RPMI8226 (cell line): Measurements from ENCODE around the gene ELOVL5.

ENCODE experiments used
- DNase-seq: peaks from one replicate; pipeline ENCODE4 v3.0.0-alpha.2; 2015

The ELOVL5 gene

GRCh38 chr6:53302678-53303360 lies 45.9 kb downstream of the ELOVL5 start:
- no peak for DNase-seq

DNA sequence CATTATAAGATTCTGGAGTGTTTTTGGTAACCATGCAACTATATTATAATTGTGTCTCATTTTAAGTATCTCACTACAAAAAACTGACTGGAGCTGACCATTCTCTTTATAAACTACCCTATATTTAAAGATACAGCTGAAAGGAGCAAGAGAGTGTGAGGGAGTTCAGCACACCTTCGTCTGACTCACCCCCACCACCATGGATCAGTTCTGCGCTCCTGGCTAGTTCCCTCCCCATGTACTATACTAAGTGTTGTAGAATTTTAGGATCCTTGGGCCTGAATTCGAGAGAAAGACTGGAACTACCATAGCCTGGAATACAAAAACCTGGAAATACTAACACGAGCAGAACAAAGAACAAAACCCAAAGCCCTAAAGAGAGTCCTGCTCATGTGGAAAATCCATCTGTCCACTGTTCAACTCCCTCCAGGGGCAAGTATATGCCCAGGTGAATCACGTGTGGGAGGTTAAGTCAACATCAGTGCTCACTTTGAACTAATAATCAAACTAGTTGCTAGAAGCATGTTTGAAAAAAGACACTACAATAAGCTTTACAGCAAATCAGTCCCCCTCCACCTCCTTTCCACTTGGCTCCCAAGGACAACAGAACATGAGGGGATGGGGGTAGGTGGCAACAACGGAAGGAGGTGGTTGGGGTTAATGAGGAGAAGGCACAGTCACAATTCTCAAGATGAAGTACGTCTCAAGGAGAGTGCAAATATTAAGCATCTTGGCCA lies 46.8 kb downstream of the ELOVL5 start:
- DNase-seq: no peak

- DNase-seq: no peak
Measured at GRCh38 chr6:53300656-53301551, 47.8 kb downstream of the ELOVL5 start.

GRCh38 chr6:53299331-53300005 lies 49.3 kb downstream of the ELOVL5 start:
- DNase-seq: no peak

DNA sequence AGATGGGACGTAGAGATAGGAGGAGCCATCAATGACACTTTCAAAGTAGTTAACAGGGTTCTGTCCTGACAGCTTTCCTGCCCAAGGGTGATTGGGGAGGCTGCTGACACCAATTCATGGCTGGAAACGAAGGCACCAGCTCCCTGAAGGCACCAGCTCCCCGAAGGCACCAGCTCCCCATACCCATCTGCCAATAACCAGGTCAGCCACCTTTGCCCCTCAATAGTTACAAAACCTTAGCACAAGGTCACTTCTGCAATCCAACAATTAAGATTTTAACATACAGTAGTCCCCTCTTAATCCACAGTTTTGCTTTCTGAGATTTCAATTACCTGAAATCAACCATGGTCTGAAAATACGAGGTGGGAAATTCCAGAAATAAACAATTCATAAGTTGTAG lies 51.7 kb downstream of the ELOVL5 start:
- DNase-seq: no peak

- no peak for DNase-seq
Measured at GRCh38 chr6:53295176-53295575, 53.6 kb downstream of the ELOVL5 start.

DNA sequence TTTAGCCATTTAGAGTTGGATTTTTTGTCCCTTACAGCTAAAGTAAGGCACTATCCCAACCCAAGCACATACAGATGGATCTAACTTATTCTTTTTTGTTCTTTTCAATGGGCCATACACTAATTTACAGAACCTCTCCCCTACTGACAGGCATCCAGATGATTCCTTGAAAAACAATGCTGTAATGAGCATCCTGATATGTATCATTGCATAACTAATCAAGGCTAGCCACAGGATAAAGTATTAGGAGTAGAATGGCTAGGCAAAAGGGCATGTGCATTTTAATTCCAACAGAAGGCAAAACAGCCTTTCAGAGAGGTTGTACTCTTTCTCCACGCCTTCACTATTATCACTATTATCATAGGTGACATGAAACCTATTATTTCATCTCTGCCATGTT lies 54.1 kb downstream of the ELOVL5 start:
- no peak for DNase-seq

- DNase-seq: no peak
Measured at GRCh38 chr6:53294095-53294494, 54.7 kb downstream of the ELOVL5 start.

- no peak for DNase-seq
Measured at GRCh38 chr6:53293691-53294090, 55.1 kb downstream of the ELOVL5 start.

GRCh38 chr6:53290537-53291510 lies 57.9 kb downstream of the ELOVL5 start:
- no peak for DNase-seq

GRCh38 chr6:53287336-53288225 lies 61.2 kb downstream of the ELOVL5 start:
- DNase-seq: no peak

GRCh38 chr6:53284901-53285300 lies 63.8 kb downstream of the ELOVL5 start:
- DNase-seq: no peak

DNA sequence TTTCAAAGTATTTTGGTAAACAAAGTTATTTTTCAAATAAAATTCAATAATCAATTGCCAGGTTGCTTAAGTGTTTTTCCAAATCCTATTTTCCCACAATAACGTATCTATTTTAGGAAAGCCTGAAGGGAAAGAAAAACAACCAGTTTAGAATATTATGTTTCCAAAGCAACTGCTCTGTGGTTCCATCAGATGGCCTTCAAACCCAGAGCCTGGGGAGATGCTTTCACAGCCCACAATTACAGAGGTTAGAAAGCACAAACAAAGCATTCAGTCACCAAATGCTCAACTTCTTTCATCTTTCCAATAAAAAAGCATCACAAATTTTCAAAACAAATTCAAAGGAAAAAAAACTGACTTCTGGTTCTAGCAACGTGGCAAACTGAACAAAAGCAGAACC lies 66.0 kb downstream of the ELOVL5 start:
- DNase-seq: no peak

DNA sequence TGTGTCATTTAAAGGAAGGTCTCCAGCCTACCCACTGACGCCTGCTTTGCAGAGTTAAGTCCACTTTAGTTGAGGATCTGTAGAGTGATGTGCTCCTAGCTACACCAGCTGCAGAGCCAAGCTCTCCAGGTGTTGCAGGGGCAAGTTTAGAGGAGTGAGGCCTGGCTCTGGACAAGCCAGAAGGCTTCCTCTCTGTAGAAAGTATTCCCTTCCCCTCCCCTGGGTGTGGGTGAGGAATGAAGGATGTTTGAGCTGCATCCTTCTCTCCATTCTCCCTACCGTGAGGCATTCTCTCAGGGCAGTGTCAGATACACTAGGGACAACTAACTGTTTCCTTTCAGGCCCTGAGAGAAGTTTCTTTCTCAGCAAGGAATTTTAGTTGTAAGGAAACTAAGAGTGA lies 66.5 kb downstream of the ELOVL5 start:
- no peak for DNase-seq

- no peak for DNase-seq
Measured at GRCh38 chr6:53281518-53282215, 67.1 kb downstream of the ELOVL5 start.

DNA sequence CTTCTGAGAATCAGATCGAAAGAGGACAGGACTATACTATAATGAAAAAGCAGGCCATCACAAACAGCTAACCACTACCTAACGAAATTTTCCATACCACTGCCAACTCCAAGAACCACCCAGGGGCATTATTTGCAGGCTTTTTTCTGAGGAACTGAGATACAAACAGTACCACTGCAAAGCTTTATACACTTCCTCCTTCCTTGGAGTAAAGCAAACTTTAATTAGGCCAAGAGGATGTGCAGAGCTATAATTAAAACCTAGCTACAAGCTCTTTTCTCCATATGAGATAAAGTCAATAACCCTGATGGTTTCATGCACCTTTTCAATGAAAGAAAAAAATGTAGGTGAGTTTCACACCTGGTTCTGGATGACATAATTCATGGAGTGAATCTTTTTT lies 68.5 kb downstream of the ELOVL5 start:
- no peak for DNase-seq

DNA sequence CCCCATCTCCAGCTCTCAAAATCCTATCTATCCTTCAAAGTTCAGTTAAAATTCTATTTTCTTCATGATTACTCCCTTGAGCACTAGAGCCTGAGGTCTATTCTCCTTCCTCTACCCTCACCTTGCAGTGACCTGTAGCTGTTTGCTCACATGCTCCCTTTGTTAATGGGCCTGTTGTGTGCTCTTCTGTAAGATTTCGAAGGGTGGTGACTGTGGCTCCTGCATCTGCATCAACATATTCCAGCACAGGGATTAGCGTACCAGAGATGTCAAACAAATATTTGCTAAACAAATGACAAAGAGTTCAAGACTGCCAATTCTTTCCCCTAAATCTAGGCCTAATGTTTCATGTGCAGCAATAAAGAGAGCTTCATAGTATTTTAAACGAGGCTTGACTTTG lies 69.5 kb downstream of the ELOVL5 start:
- no peak for DNase-seq

DNA sequence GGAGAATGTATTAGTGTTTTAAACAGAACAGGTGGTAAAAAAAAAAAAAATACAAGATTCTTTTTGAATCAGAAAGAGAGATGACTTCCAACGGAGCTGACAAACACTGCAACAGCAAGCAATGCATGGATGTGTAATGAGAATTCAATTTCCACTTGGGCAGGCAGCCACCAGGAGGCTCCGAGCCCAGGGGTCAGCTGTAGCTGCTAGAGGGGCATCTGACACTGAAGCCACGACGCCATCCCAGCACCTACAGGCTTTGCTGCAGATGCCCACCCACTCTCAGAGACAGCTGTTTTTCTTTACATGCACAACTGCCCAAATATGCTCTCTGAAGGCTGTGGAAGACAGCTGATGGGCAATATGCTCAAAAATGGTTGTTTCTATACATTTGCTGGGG lies 75.4 kb downstream of the ELOVL5 start:
- DNase-seq: no peak

GRCh38 chr6:53269827-53270226 lies 78.9 kb downstream of the ELOVL5 start:
- no peak for DNase-seq
